ENCODE measurements around the gene CORO7. TPM values are rescaled to one million over a fixed set of nuclear protein-coding genes. Genes with fewer than 3 reads are reported as not detected.

Gene CORO7
- total RNA-seq, 4 donors from 2014 or later: 5.7 to 15.3 (median 7.2) TPM

- no peaks in the 10 kb centered on the region for H3K9me3 ChIP-seq
- ATAC-seq (no peak), DNase-seq (no peak)
- no peak overlapping the region for H3K4me3 ChIP-seq
- in situ Hi-C loops (cut with MboI; ENCODE audit: low sequenced_read_pairs in 4 of 4) (no loop called here), intact Hi-C loops (cut with DNase I; ENCODE audit: low total_unique reads) (no loop called here)
- TF ChIP-seq, protein P1, sequence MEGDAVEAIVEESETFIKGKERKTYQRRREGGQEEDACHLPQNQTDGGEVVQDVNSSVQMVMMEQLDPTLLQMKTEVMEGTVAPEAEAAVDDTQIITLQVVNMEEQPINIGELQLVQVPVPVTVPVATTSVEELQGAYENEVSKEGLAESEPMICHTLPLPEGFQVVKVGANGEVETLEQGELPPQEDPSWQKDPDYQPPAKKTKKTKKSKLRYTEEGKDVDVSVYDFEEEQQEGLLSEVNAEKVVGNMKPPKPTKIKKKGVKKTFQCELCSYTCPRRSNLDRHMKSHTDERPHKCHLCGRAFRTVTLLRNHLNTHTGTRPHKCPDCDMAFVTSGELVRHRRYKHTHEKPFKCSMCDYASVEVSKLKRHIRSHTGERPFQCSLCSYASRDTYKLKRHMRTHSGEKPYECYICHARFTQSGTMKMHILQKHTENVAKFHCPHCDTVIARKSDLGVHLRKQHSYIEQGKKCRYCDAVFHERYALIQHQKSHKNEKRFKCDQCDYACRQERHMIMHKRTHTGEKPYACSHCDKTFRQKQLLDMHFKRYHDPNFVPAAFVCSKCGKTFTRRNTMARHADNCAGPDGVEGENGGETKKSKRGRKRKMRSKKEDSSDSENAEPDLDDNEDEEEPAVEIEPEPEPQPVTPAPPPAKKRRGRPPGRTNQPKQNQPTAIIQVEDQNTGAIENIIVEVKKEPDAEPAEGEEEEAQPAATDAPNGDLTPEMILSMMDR (IDR thresholded peaks at IDR 0.05 in 4 of 5, conservative IDR thresholded peaks at IDR 0.05 in 1 of 5): peak in 2 of 5 experiments; percentile 26 to 37
- no peak for TF ChIP-seq POLR2A (IDR thresholded peaks at IDR 0.05)
- H3K36me3 ChIP-seq: peaks cover 0 to 22% of the 10 kb centered on the region in 2 donors
- H3K4me1 ChIP-seq: peaks cover 0 to 4% of the 10 kb centered on the region in 2 donors
- H3K27me3 ChIP-seq: no peaks in the 10 kb centered on the region
- H3K27ac ChIP-seq: no peak overlapping the region
These were observed 12.0 kb downstream of the CORO7 start for GRCh38 chr16:4404247-4404966.

DNA sequence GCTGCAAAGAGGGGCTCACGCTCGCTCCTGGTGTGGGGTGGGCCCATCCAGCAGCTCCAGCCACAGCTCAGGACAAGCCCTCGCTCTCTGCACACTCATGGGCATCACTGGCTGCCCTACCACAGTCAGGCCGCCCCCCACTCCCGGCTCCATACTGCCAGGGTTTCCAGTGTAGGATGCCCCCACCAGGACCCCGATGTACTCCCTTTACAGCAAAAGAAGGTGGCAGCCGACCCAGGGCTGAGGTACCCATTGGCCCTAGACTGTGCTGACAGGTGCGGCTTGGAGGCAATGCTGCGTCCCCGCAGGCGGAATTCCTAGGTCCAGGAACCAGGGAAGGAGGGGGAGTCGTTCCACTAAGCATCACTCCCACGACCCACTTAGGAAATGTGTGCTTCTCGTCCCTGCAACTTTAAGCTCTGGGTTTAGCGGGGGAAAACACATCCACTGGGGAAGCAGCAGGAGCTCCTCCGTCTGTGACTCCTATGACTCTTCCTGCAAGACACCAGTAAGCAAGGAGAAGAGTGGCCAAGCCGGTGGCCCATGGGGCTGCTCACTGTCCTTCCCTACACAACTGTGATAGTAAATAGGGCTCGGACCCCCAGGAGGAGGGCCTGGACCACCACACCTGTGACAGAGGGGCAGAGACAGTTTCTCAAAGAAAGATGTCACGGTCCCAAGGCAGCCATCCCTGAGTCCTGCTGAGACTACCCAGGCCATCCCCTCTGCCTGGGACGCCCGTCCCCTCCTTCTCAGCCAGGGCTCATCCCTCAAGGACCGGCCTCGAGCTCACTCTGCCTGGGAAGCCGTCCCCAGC lies 13.1 kb downstream of the CORO7 start:
- no peaks in the 10 kb centered on the region for H3K9me3 ChIP-seq
- H3K4me1 ChIP-seq: peaks cover 0 to under 1% of the 10 kb centered on the region in 2 donors
- no peak for TF ChIP-seq POLR2A (IDR thresholded peaks at IDR 0.05)
- TF ChIP-seq, protein P1 (IDR thresholded peaks at IDR 0.05 in 4 of 5, conservative IDR thresholded peaks at IDR 0.05 in 1 of 5): no peak
- intact Hi-C loops (cut with DNase I; ENCODE audit: low total_unique reads): no loop called here
- no peak overlapping the region for H3K27ac ChIP-seq
- peaks cover 0 to 22% of the 10 kb centered on the region in 2 donors for H3K36me3 ChIP-seq
- H3K4me3 ChIP-seq: no peak overlapping the region
- in situ Hi-C loops (cut with MboI; ENCODE audit: low sequenced_read_pairs in 4 of 4): no loop called here
- no peaks in the 10 kb centered on the region for H3K27me3 ChIP-seq
- ATAC-seq (no peak), DNase-seq (no peak)

DNA sequence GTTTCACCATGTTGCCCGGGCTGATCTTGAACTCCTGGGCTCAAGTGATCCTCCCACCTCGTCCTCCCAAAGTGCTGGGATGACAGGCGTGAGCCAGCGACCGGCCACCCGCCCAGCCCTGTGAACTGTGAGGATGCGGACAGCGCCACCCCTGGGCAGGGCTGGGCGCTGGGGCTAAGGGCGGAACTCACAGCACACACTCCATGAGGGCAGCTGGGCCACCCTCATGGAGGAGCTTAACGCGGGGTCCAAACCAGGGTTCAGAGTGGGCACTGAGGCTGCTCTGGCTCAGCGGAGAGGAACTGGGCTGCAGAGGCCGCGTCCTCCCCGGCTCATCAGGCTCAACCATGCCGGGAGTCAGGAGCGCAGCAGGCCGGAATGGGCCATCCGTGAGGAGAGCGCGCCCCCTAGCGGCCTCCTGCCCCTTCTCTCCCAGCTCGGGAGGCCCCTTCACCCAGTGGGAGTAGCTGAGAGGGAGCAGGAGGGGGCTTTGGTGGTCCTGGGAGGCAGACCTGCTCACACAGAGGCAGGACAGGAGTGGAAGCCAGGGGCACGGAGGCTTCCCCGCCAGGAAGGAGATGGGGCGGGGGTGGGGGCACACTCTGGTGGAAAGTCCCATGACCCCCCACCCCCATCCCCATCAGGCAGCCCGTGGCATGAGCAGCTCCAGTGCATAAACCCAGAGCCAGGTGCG lies 13.8 kb downstream of the CORO7 start:
- Histone ChIP-seq H3K36me3 (peaks cover 0 to 22% of the 10 kb centered on the region in 2 donors), H3K4me1 (no peaks in the 10 kb centered on the region), H3K9me3 (no peaks in the 10 kb centered on the region), H3K4me3 (no peak overlapping the region), H3K27me3 (no peaks in the 10 kb centered on the region), H3K27ac (no peak overlapping the region)
- in situ Hi-C loops (cut with MboI; ENCODE audit: low sequenced_read_pairs in 4 of 4) (no loop called here), intact Hi-C loops (cut with DNase I; ENCODE audit: low total_unique reads) (loop anchor here (1.0 kb wide), 2 partner anchors 43 to 114 kb away; no protein-coding TSS in a partner anchor)
- DNase-seq (peak; percentile 54 to 71), ATAC-seq (peak; percentile 87 to 98)
- TF ChIP-seq, protein P1 (IDR thresholded peaks at IDR 0.05 in 4 of 5, conservative IDR thresholded peaks at IDR 0.05 in 1 of 5): peak; percentile 93 to 97 (median 96)
- TF ChIP-seq POLR2A (IDR thresholded peaks at IDR 0.05): no peak

DNA sequence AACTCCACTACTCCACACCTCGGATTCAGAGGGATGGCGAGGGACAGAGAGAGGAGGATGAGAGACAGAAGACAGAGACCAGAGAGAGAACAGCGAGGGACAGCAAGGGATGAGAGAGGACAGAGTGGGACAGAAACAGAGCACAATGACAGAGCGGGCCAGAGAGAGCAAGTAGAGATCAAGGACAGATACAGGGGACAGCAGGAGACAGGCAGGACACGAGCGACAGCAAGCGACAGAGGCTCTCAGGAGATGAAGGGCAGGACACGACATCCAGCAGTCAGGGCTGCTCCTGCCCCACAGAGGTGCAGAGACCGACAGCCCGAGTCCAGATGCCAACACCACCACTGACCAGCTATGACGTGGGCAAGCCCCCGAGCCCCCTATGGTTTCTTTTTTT lies 14.9 kb downstream of the CORO7 start:
- H3K4me1 ChIP-seq: no peaks in the 10 kb centered on the region
- H3K4me3 ChIP-seq: no peak overlapping the region
- DNase-seq (no peak), ATAC-seq (no peak)
- H3K27me3 ChIP-seq: no peaks in the 10 kb centered on the region
- H3K27ac ChIP-seq: no peak overlapping the region
- H3K9me3 ChIP-seq: no peaks in the 10 kb centered on the region
- intact Hi-C loops (cut with DNase I; ENCODE audit: low total_unique reads): no loop called here
- H3K36me3 ChIP-seq: peaks cover 0 to 11% of the 10 kb centered on the region in 2 donors
- in situ Hi-C loops (cut with MboI; ENCODE audit: low sequenced_read_pairs in 4 of 4): no loop called here
- TF ChIP-seq, protein P1 (IDR thresholded peaks at IDR 0.05 in 4 of 5, conservative IDR thresholded peaks at IDR 0.05 in 1 of 5): no peak
- no peak for TF ChIP-seq POLR2A (IDR thresholded peaks at IDR 0.05)
